ACHN (cell line): ENCODE results near the gene ELF2.
A peak's percentile ranks its signal among the peaks of the same experiment; 100 is the strongest.
"Not testable (repeated sequence)": the region's sequence is repeated elsewhere in the genome, so short reads cannot be mapped to it uniquely, and the experiment has no call there.

Source experiments
- DNase-seq: peaks from one replicate; pipeline ENCODE4 v3.0.0-alpha.2; 2015
- in situ Hi-C: cut with HindIII; loops from 2 replicates; pipeline ENCODE4 v1.10.0; 2017; ENCODE audit warnings: low sequenced_read_pairs, low pct_ligation_motif_present, low pct_unique_long_range_greater_than_20kb

Gene ELF2

DNA sequence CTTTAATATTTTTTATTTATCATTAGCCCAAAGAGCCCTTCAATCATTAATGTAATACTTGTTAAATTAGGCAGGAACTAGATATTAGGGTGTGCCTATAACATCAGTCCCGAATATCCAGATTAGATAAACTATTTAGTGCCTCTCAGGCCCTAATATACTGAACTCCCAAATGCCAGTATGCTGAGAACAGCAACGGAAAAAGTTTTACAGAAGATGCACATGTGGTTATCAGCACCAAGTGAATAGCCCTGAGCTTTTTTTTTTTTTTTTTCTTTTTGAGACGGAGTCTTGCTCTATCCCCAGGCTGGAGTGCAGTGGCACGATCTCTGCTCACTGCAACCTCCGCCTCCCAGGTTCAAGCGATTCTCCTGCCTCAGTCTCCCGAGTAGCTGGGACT is 13.0 kb upstream of the ELF2 start:
- DNase-seq, result no peak
- in situ Hi-C loops, result no loop called here

GRCh38 chr4:139189417-139189749 is 12.4 kb upstream of the ELF2 start:
- DNase-seq, result no peak
- in situ Hi-C loops, result no loop called here

DNA sequence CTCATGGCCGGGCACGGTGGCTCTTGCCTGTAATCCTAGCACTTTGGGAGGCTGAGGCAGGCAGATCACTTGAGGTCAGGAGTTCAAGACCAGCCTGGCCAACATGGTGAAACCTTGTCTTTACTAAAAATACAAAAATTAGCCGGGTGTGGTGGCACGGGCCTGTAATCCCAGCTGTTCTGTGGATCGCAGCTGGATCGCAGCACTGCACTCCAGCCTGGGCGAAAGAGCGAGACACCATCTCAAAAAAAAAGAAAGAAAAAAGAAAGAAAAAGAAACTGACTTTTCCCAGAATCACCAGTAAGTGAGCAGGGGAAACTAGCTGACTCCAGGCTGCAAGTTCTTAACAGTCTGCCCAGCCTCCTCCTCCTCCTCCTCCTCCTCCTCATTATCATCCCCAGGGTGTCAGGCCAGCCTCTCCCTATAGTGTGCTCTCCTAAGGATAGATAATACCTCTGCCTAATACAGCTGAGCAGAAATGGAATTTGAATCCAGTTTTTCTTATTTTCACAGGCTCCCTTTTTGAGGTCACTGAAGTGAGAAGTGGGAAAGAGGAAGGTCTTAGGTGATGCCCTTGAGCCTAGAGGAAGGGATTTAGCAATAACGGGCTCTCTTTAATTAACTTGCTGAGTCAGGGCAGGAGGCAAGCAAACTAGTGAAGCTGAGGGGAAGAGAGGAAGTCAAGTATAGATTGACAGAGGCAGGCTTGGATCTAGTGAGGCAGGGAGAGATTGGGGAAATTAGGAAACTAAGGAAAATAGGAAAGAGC is 11.8 kb upstream of the ELF2 start:
- no peak for DNase-seq
- in situ Hi-C loops, result no loop called here

GRCh38 chr4:139184129-139184528 is 7.1 kb upstream of the ELF2 start:
- in situ Hi-C loops, result no loop called here
- peak; percentile 46 for DNase-seq

GRCh38 chr4:139177869-139178619 is 1.0 kb upstream of the ELF2 start:
- in situ Hi-C loops, result no loop called here
- peak; percentile 92 for DNase-seq

GRCh38 chr4:139176302-139177048 is 543 bp downstream of the ELF2 start:
- DNase-seq, result peak; percentile 76
- in situ Hi-C loops, result no loop called here

DNA sequence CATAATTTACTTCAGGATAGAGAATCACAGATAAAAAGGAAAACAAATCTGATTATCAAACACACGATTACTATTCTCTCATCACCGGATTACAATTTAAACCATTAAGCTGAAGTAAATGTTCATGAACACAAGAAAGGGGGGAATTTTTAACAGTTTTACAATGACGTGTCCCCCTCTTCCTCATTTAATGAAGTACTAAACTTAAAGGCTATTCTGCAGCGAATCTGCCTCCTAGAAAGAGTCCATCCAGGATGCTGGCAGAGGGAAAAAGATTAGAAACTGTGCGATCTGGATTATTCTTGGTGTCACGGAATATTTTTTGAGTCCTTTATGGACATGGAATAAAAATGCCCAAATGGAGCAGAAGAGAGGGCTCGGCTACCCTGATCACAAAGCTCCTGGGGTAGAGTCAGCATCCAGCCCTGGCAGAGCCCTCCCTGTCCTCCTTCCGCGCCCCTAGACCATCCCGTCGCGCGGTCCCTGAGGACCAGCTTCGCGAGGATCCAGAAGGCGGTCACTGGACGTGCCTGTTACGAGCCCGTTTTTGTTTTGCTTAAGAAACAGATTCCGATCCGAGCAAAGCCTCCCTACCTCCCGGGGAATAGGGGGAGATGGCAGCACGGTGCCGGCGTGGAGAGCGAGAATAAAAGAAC is 1.2 kb downstream of the ELF2 start:
- no peak for DNase-seq
- in situ Hi-C loops, result no loop called here

- DNase-seq, result peak; percentile 69
- in situ Hi-C loops, result no loop called here
These were observed 4.9 kb downstream of the ELF2 start for GRCh38 chr4:139171876-139172691.

DNA sequence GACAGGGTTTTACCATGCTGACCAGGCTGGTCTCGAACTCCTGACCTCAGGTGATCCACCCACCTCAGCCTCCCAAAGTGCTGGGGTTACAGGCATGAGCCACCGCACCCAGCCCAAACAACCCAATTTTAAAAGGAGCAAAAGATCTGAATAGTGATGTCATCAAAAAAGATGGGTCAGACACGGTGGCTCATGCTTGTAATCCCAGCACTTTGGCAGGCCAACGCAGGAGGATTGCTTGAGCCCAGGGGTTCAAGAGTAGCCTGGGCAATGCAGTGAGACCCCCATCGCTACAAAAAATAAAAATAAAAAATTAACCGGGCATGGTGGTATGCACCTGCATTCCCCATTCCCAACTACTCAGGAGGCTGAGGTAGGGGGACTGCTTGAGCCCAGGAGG is 6.1 kb downstream of the ELF2 start:
- in situ Hi-C loops, result no loop called here
- DNase-seq, result no peak

- in situ Hi-C loops, result no loop called here
- DNase-seq, result peak; percentile 62
These were observed 9.1 kb downstream of the ELF2 start for GRCh38 chr4:139167774-139168444.

DNA sequence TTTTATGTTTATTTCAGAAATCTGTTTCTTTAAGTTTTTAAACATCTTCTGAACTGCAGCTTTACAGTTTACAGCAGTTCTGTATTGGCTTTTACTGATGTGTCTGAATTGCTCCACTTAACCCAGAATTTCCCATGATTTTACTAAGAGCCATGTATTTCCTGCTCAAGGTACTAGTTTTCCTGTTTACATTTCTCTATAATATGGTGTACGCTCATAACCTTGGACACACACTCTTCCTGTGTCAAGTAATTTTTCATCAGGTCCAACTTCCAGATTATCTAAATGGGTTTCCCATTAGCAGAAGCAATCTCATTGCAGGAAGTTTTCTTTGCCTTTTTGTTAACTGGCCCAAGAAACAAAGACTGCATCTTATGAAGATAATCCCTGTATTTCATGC is 12.3 kb downstream of the ELF2 start:
- in situ Hi-C loops, result no loop called here

DNA sequence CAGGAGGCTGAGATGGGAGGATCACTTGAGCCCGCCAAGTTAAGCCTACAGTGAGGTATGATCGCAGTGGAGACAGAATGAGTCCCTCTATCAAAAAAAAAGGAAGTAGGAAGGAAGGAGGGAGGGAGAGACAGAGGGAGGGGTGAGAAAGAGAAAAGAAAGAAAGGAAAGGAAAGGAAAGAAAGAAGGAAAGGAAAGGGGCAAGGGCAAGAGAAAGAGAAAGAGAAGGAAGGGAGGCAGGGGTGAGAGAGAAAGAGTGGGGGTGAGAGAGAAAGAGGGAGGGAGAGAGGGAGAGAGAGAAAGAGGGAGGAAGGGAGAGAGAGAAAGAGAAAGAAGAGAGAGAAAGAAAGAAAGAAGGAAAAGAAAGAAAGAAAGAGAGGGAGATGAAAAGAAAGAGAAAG is 13.2 kb downstream of the ELF2 start:
- no peak for DNase-seq

More for the DNA sequence above, 12.3 kb downstream of the ELF2 start:
- DNase-seq, result no peak

DNA sequence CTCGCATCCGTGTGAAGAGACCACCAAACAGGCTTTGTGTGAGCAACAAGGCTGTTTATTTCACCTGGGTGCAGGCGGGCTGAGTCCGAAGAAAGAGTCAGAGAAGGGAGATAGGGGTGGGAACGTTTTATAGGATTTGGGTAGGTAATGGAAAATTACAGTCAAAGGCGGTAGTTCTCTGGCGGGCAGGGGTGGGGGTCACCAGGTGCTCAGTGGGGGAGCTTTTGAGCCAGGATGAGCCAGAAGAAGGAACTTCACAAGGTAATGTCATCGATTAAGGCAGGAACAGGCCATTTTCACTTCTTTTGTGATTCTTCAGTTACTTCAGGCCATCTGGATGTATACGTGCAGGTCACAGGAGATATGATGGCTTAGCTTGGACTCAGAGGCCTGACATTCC is 19.0 kb downstream of the ELF2 start:
- DNase-seq, in situ Hi-C loops: not testable (repeated sequence)

More for the DNA sequence above, 13.2 kb downstream of the ELF2 start:
- in situ Hi-C loops, result no loop called here

GRCh38 chr4:139154952-139155557 is 22.0 kb downstream of the ELF2 start:
- no peak for DNase-seq
- in situ Hi-C loops, result no loop called here

DNA sequence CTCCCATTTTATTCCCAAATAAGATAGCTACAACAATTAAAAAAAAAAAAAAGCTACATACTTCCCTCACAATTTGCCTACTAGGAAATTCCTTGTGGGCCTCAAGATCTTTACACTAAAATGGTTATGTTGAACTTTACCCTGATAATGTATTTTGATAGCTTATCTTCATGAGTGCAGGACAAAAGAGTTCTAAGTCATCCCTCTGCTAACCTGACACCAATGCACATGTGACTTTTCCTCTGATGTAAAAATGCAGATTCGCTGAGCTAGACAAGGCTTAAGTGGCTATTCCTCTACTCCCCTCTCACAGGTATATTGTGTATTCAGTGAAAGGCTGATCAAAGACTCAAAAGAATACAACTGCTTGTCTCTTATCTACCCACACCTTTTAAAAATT is 22.5 kb downstream of the ELF2 start:
- DNase-seq, result no peak
- in situ Hi-C loops, result no loop called here

GRCh38 chr4:139154134-139154421 is 22.9 kb downstream of the ELF2 start:
- DNase-seq, result no peak
- in situ Hi-C loops, result no loop called here

DNA sequence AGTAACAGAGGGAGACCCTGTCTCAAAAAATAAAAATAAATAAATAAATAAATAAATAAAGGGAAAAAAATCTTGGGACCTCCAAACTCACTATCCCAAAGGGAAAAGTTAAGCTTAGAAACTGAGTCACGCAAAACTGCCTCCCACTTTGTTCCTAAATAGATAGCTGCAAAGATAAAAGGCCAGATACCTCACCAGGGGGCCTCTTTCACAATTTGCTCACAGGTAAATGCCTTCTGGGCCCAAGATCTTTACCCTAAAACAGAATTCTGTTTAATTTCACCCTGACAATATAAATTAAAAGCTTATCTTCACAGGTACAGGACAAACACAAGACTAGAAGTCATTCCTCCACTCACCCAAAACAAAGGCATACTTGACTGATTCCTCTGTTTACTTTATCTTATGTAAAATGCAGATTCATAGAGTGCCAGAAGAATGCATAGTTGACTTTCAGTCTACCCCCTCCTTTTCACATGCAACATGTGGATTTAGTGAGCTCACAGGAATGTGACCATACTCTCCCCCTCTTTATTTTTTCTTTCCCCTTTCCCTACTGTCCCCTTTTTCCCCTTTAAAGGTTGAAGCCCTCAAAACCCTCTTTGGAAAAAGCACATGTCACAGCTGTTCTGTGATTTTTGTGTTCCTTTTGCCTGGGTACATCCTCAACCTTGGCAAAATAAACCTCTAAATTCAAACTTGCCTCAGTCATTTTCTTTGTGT is 23.4 kb downstream of the ELF2 start:
- no peak for DNase-seq
- in situ Hi-C loops, result no loop called here
